BJ (cell line): ENCODE measurements around the gene TGFBR3L. TPM values are rescaled to one million over a fixed set of nuclear protein-coding genes. Genes with fewer than 3 reads are reported as not detected.

Experiments used
- CTCF ChIA-PET: fragments of 350-600 bp; formaldehyde crosslinking; extraction: SDS; loops from one replicate; lab custom pipeline; 2021; ENCODE audit warnings: antibody characterized with exemption, inconsistent platforms; lab: Yijun Ruan, JAX
- POLR2A ChIA-PET: fragments of 300-600 bp; sonication (Branson Sonifier 250); formaldehyde crosslinking; extraction: SDS; loops from one replicate; lab custom pipeline; 2021; ENCODE audit warnings: antibody characterized with exemption; lab: Charles Lee
- DNase-seq: peaks from one replicate; pipeline ENCODE4 v3.0.0-alpha.2; 2011; ENCODE audit warnings: low read depth
- H3K27me3 ChIP-seq: 2 replicates; pipeline ENCODE4 v1.6.0; 2011; ENCODE audit warnings: low read length; ENCODE audit not compliant: control insufficient read depth, insufficient read depth
- H3K36me3 ChIP-seq: 2 replicates; pipeline ENCODE4 v1.5.1; 2011; ENCODE audit warnings: low read length; ENCODE audit not compliant: control insufficient read depth, insufficient read depth
- H3K4me3 ChIP-seq: 2 replicates; pipeline ENCODE4 v1.5.1; 2011; ENCODE audit warnings: low read depth, mild to moderate bottlenecking, control low read depth, low read length
- polyA plus RNA-seq: library from polyadenylated mRNA; depleted of rRNA; stranded (reverse); fragments of >200 nt; gene quantifications from 2 replicates; pipeline ENCODE4 v1.2.3, GENCODE V29; 2011
- TF ChIP-seq, protein P1 (sequence below): IDR thresholded peaks from 2 replicates; pipeline ENCODE4 v1.5.1; 2011; ENCODE audit warnings: low read depth, mild to moderate bottlenecking, control low read depth, inconsistent platforms, low read length, moderate library complexity; ENCODE audit not compliant: insufficient read depth

Gene TGFBR3L
- polyA plus RNA-seq, 1 experiment: 0.50 TPM

GRCh38 chr19:7874076-7874896 is 40.3 kb upstream of the TGFBR3L start, which contains the start of gene PRR36:
Gene PRR36, minus strand, starts transcription at chr19:7874390. Its CDS starts 701 bp downstream, at chr19:7873689.
- CTCF ChIA-PET: no interaction called here
- no peak for DNase-seq
- Histone ChIP-seq H3K27me3 (peaks cover 22% of the 10 kb centered on the region), H3K36me3 (no peaks in the 10 kb centered on the region), H3K4me3 (peak within 1 kb of the TSS; percentile 21)
- POLR2A ChIA-PET: no interaction called here
- TF ChIP-seq, protein P1, sequence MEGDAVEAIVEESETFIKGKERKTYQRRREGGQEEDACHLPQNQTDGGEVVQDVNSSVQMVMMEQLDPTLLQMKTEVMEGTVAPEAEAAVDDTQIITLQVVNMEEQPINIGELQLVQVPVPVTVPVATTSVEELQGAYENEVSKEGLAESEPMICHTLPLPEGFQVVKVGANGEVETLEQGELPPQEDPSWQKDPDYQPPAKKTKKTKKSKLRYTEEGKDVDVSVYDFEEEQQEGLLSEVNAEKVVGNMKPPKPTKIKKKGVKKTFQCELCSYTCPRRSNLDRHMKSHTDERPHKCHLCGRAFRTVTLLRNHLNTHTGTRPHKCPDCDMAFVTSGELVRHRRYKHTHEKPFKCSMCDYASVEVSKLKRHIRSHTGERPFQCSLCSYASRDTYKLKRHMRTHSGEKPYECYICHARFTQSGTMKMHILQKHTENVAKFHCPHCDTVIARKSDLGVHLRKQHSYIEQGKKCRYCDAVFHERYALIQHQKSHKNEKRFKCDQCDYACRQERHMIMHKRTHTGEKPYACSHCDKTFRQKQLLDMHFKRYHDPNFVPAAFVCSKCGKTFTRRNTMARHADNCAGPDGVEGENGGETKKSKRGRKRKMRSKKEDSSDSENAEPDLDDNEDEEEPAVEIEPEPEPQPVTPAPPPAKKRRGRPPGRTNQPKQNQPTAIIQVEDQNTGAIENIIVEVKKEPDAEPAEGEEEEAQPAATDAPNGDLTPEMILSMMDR: no peak

DNA sequence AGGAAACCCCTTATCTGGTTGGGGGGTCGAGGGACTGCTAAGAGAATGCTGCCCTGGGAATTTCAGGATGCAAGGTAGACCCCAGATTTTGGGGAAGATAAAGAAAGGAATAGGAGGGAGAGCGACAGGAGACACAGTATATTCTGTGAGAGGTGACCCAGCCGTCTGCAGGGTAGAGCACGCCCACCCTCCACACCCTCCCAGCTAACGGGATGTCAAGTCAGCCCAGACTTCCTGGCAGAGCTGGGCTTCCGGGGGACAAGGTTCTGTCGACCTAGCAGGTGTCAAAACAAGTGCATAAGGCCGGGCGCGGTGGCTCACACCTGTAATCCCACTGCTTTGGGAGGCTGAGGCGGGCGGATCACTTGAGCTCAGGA is 39.7 kb upstream of the TGFBR3L start:
- CTCF ChIA-PET: no interaction called here
- DNase-seq: no peak
- Histone ChIP-seq H3K36me3 (no peaks in the 10 kb centered on the region), H3K27me3 (peaks cover 22% of the 10 kb centered on the region), H3K4me3 (no peak overlapping the region)
- TF ChIP-seq, protein P1: no peak
- POLR2A ChIA-PET: no interaction called here

GRCh38 chr19:7877249-7877836 is 37.3 kb upstream of the TGFBR3L start:
- ChIA-PET POLR2A (no interaction called here), CTCF (interaction anchor here (1.2 kb wide), 1 partner anchor 8 kb away, joined by 6 read pairs; no protein-coding TSS in a partner anchor)
- no peak for DNase-seq
- H3K36me3 ChIP-seq: no peaks in the 10 kb centered on the region
- TF ChIP-seq, protein P1: no peak
- peaks cover 22% of the 10 kb centered on the region for H3K27me3 ChIP-seq
- no peak overlapping the region for H3K4me3 ChIP-seq

DNA sequence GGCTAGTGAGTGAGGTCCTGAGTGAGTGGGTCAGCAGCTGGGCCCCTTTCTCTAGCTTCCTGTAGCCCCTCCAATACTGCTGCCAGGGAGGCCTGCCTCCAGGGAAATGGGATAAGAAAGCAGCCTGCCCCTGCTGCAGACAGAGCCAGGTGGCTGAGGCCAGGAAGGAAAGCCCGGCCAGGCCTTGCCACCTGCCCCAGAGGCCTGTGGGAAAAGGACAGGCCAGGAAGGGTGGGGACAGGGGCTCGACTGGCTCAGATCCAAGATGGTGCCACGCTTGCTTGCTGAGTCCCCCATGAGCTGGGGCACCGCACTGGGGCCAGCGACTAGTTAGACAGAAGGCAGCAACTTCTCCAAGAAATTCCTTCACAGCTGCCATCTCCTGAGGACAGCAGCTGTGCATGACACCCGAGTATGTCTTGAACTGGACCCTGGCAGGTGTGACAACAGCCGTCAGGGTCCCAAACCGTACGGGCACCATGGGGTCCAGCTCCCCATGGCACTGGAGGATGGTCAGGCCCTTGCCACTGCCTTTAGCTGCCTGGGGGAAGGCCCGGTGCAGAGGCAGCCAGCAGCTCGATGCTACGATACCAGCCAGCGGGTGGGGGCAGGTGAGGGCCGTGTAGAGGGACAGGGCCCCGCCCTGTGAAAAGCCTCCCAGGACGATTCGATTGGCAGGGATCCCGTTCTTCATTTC is 35.4 kb upstream of the TGFBR3L start:
- ChIA-PET POLR2A (no interaction called here), CTCF (interaction anchor here (1.6 kb wide), 1 partner anchor 10 kb away, joined by 7 read pairs; no protein-coding TSS in a partner anchor)
- TF ChIP-seq, protein P1: no peak
- Histone ChIP-seq H3K27me3 (peaks cover 12% of the 10 kb centered on the region), H3K36me3 (no peaks in the 10 kb centered on the region), H3K4me3 (no peak overlapping the region)
- no peak for DNase-seq

DNA sequence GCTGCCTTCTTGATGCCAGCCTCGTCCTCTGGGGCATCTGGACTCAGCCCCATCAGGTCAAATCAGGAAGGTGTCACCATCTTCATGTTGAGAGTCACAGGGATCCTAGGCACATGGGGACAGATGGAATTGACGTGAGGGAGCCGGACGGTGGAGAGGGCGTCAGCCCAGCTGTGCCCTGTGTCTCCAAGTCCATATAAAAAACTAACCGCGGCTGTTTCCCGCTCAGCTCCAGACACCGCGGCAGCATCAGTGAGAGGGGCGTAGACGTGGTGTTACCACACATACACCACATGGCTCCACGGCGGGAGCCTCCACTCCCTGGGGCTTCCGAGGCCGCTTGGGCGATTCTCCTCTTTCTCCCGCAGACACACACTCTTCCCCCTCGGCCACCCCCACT is 34.8 kb upstream of the TGFBR3L start:
- TF ChIP-seq, protein P1: no peak
- DNase-seq: no peak
- Histone ChIP-seq H3K4me3 (no peak overlapping the region), H3K36me3 (no peaks in the 10 kb centered on the region), H3K27me3 (peaks cover 7% of the 10 kb centered on the region)
- ChIA-PET CTCF (interaction anchor here (1.6 kb wide), 1 partner anchor 11 kb away, joined by 7 read pairs; no protein-coding TSS in a partner anchor), POLR2A (no interaction called here)
